Neural cell (in vitro differentiated cells): Measurements from ENCODE around the gene TSPAN4. TPM values are rescaled to one million over a fixed set of nuclear protein-coding genes. Genes with fewer than 3 reads are reported as not detected.

Experiments used
- H2AFZ ChIP-seq: fragments of 200-600, 300-800 bp; sonication (generic), shearing (Covaris generic); 2 replicates; pipeline ENCODE4 v1.6.0; 2014; ENCODE audit warnings: low read depth, mild to moderate bottlenecking, antibody characterized with exemption, low read length, moderate library complexity
- H3F3A ChIP-seq: fragments of 200-600 bp; shearing (Covaris generic); 2 replicates; pipeline ENCODE4 v1.6.1; 2016; ENCODE audit warnings: mild to moderate bottlenecking, moderate library complexity, mixed read lengths, antibody characterized with exemption, low read length; ENCODE audit not compliant: insufficient read depth, poor library complexity, severe bottlenecking
- H3K27ac ChIP-seq: fragments of 200-600, 300-800 bp; sonication (generic), shearing (Covaris generic); 2 replicates; pipeline ENCODE4 v1.5.1; 2014; ENCODE audit warnings: mild to moderate bottlenecking, low read length, moderate library complexity
- H3K27me3 ChIP-seq: fragments of 300-800, 200-600 bp; sonication (generic), shearing (Covaris generic); 2 replicates; pipeline ENCODE4 v1.6.0; 2014; ENCODE audit warnings: mild to moderate bottlenecking, low read depth, low read length, moderate library complexity; ENCODE audit not compliant: insufficient read depth
- H3K36me3 ChIP-seq: fragments of 300-800, 200-600 bp; sonication (generic), shearing (Covaris generic); 2 replicates; pipeline ENCODE4 v1.5.1; 2014; ENCODE audit warnings: mild to moderate bottlenecking, antibody characterized with exemption, low read length, moderate library complexity; ENCODE audit not compliant: insufficient read depth
- H3K4me2 ChIP-seq: fragments of 300-800, 200-600 bp; sonication (generic), shearing (Covaris generic); 2 replicates; pipeline ENCODE4 v1.6.0; 2014; ENCODE audit warnings: mild to moderate bottlenecking, low read length
- H3K4me3 ChIP-seq: fragments of 300-800, 200-600 bp; sonication (generic), shearing (Covaris generic); 2 replicates; pipeline ENCODE4 v1.5.1; 2014; ENCODE audit warnings: mild to moderate bottlenecking, low read length, moderate library complexity
- H3K79me2 ChIP-seq: fragments of 200-600 bp; shearing (Covaris generic); replicated peaks from 2 replicates; pipeline ENCODE4 v1.6.0; 2014; ENCODE audit warnings: mild to moderate bottlenecking, low read length, moderate library complexity; ENCODE audit not compliant: insufficient read depth
- H3K9ac ChIP-seq: fragments of 300-800, 200-600 bp; sonication (generic), shearing (Covaris generic); 2 replicates; pipeline ENCODE4 v1.6.1; 2016; ENCODE audit warnings: mild to moderate bottlenecking, low read length, mixed read lengths
- H3K9me2 ChIP-seq: fragments of 200-600 bp; shearing (Covaris generic); 2 replicates; pipeline ENCODE4 v1.6.1; 2016; ENCODE audit warnings: mild to moderate bottlenecking, low read length, mixed read lengths; ENCODE audit not compliant: insufficient read depth
- H3K9me3 ChIP-seq: fragments of 200-600, 300-800 bp; sonication (generic), shearing (Covaris generic); 2 replicates; pipeline ENCODE4 v1.6.1; 2016; ENCODE audit warnings: mild to moderate bottlenecking, mixed run types, low read length, moderate library complexity, mixed read lengths
- H4K20me1 ChIP-seq: fragments of 200-600 bp; shearing (Covaris generic); 2 replicates; pipeline ENCODE4 v1.6.1; 2016; ENCODE audit warnings: mild to moderate bottlenecking, mixed run types; ENCODE audit not compliant: insufficient read depth
- EP300 ChIP-seq: fragments of 450-650 bp; conservative IDR thresholded peaks from 2 replicates; pipeline ENCODE4 v1.6.1; 2014; ENCODE audit warnings: antibody characterized with exemption, mild to moderate bottlenecking, moderate library complexity; ENCODE audit not compliant: poor library complexity, severe bottlenecking
- EZH2 ChIP-seq: fragments of 200-600, 300-800 bp; shearing (Covaris generic), sonication (generic); IDR thresholded peaks from 2 replicates; pipeline ENCODE4 v1.6.1; 2014; ENCODE audit warnings: antibody characterized with exemption, low read length, borderline replicate concordance, mild to moderate bottlenecking; ENCODE audit not compliant: insufficient read depth, poor library complexity, severe bottlenecking
- MXI1 ChIP-seq: fragments of 450-650 bp; conservative IDR thresholded peaks from 2 replicates; pipeline ENCODE4 v1.6.1; 2014; ENCODE audit warnings: antibody characterized with exemption, mild to moderate bottlenecking; ENCODE audit not compliant: poor library complexity, severe bottlenecking
- POLR2AphosphoS5 ChIP-seq: IDR thresholded peaks from 2 replicates; pipeline ENCODE4 v1.6.1; 2012
- RAD21 ChIP-seq: fragments of 450-650 bp; conservative IDR thresholded peaks from 2 replicates; pipeline ENCODE4 v1.6.1; 2014; ENCODE audit warnings: antibody characterized with exemption, mild to moderate bottlenecking, moderate library complexity
- SMC3 ChIP-seq: fragments of 450-650 bp; conservative IDR thresholded peaks from 2 replicates; pipeline ENCODE4 v1.6.1; 2014; ENCODE audit warnings: antibody characterized with exemption, mild to moderate bottlenecking, moderate library complexity; ENCODE audit not compliant: poor library complexity
- TAF1 ChIP-seq: IDR thresholded peaks from 2 replicates; pipeline ENCODE4 v1.6.1; 2012; ENCODE audit warnings: low read depth
- polyA plus RNA-seq: library from polyadenylated mRNA; depleted of rRNA; stranded (reverse); fragments of >200 nt; gene quantifications from 2 replicates; pipeline ENCODE4 v1.2.3, GENCODE V29; 2014
- TF ChIP-seq, protein P1 (sequence below): fragments of 450-650 bp; IDR thresholded peaks from 2 replicates; pipeline ENCODE4 v1.5.1; 2014; ENCODE audit warnings: antibody characterized with exemption, mild to moderate bottlenecking, moderate library complexity; ENCODE audit not compliant: poor library complexity, severe bottlenecking
- TF ChIP-seq, protein P2 (sequence below): IDR thresholded peaks from 2 replicates; pipeline ENCODE4 v1.6.1; 2012; ENCODE audit warnings: borderline replicate concordance

The TSPAN4 gene
- polyA plus RNA-seq, 1 donor from 2014 or later: 68.1 TPM

DNA sequence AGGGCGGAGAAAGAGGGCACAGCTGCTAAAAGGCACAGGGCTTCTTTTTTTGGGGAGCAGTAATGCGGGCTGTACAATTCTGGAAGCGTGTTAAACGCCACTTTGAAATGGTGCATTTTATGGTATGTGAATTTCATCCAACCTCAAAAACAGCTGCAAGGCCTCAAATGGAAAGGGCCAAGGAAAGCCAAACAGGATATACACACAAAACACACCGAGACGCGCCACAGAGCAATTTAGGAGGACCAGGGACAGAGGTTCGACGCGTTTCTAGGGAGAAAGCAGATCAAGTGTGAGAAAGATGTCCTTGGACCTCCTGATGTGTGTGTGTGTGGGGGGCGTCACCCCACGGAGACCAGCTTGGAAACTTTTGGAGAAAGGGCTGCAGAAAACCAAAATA lies 31.1 kb downstream of the TSPAN4 start:
- no peak overlapping the region for H3K4me3 ChIP-seq
- no peak for TF ChIP-seq EZH2
- TF ChIP-seq SMC3: no peak
- TF ChIP-seq, protein P1, sequence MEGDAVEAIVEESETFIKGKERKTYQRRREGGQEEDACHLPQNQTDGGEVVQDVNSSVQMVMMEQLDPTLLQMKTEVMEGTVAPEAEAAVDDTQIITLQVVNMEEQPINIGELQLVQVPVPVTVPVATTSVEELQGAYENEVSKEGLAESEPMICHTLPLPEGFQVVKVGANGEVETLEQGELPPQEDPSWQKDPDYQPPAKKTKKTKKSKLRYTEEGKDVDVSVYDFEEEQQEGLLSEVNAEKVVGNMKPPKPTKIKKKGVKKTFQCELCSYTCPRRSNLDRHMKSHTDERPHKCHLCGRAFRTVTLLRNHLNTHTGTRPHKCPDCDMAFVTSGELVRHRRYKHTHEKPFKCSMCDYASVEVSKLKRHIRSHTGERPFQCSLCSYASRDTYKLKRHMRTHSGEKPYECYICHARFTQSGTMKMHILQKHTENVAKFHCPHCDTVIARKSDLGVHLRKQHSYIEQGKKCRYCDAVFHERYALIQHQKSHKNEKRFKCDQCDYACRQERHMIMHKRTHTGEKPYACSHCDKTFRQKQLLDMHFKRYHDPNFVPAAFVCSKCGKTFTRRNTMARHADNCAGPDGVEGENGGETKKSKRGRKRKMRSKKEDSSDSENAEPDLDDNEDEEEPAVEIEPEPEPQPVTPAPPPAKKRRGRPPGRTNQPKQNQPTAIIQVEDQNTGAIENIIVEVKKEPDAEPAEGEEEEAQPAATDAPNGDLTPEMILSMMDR: no peak
- no peak for TF ChIP-seq MXI1
- no peak for TF ChIP-seq EP300
- TF ChIP-seq TAF1: no peak
- TF ChIP-seq, protein P2, sequence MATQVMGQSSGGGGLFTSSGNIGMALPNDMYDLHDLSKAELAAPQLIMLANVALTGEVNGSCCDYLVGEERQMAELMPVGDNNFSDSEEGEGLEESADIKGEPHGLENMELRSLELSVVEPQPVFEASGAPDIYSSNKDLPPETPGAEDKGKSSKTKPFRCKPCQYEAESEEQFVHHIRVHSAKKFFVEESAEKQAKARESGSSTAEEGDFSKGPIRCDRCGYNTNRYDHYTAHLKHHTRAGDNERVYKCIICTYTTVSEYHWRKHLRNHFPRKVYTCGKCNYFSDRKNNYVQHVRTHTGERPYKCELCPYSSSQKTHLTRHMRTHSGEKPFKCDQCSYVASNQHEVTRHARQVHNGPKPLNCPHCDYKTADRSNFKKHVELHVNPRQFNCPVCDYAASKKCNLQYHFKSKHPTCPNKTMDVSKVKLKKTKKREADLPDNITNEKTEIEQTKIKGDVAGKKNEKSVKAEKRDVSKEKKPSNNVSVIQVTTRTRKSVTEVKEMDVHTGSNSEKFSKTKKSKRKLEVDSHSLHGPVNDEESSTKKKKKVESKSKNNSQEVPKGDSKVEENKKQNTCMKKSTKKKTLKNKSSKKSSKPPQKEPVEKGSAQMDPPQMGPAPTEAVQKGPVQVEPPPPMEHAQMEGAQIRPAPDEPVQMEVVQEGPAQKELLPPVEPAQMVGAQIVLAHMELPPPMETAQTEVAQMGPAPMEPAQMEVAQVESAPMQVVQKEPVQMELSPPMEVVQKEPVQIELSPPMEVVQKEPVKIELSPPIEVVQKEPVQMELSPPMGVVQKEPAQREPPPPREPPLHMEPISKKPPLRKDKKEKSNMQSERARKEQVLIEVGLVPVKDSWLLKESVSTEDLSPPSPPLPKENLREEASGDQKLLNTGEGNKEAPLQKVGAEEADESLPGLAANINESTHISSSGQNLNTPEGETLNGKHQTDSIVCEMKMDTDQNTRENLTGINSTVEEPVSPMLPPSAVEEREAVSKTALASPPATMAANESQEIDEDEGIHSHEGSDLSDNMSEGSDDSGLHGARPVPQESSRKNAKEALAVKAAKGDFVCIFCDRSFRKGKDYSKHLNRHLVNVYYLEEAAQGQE: no peak
- TF ChIP-seq RAD21: no peak
- no peaks in the 10 kb centered on the region for H3K9me3 ChIP-seq
- no peaks in the 10 kb centered on the region for H3K36me3 ChIP-seq
- H4K20me1 ChIP-seq: no peaks in the 10 kb centered on the region
- H3K4me2 ChIP-seq: no peak overlapping the region
- H2AFZ ChIP-seq: no peak overlapping the region
- no peaks in the 10 kb centered on the region for H3K9me2 ChIP-seq
- no peaks in the 10 kb centered on the region for H3K79me2 ChIP-seq
- H3F3A ChIP-seq: no peaks in the 10 kb centered on the region
- no peak overlapping the region for H3K27ac ChIP-seq
- H3K27me3 ChIP-seq: no peaks in the 10 kb centered on the region
- no peak overlapping the region for H3K9ac ChIP-seq

DNA sequence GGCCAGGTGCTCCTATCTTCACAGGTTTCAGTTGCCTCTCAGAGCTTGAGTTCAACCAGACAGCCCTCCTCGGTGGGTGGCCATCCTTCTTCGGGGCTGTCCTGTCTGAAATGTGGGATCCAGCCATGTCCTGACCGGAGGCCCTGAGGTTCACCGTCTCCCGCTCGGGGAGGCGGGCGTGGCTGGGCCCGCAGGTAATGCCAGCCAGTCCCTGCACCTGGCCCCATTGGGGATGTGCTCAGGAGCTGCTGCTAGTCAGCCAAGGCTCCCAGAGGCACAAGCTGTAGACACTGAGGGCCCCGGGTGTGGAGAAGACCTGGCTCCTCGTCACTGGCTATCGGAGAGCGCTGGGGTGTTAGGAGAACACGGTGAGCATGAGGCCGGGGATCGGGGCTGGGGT lies 32.6 kb downstream of the TSPAN4 start:
- TF ChIP-seq EP300: no peak
- TF ChIP-seq, protein P1: no peak
- TF ChIP-seq POLR2AphosphoS5: no peak
- no peak for TF ChIP-seq MXI1
- TF ChIP-seq RAD21: no peak
- no peak for TF ChIP-seq SMC3
- no peak overlapping the region for H3K9ac ChIP-seq
- H3K27me3 ChIP-seq: no peaks in the 10 kb centered on the region
- no peak overlapping the region for H3K27ac ChIP-seq
- H3F3A ChIP-seq: no peaks in the 10 kb centered on the region
- H4K20me1 ChIP-seq: no peaks in the 10 kb centered on the region
- no peak overlapping the region for H3K4me2 ChIP-seq
- no peaks in the 10 kb centered on the region for H3K9me2 ChIP-seq
- no peak overlapping the region for H2AFZ ChIP-seq
- H3K4me3 ChIP-seq: no peak overlapping the region
- no peaks in the 10 kb centered on the region for H3K36me3 ChIP-seq
- no peaks in the 10 kb centered on the region for H3K9me3 ChIP-seq
- no peaks in the 10 kb centered on the region for H3K79me2 ChIP-seq
